ENCODE data around the gene KLK6. TPM values are rescaled to one million over a fixed set of nuclear protein-coding genes. Genes with fewer than 3 reads are reported as not detected.

The KLK6 gene
- total RNA-seq, 1 donor from 2014 or later, result 3.5 TPM

DNA sequence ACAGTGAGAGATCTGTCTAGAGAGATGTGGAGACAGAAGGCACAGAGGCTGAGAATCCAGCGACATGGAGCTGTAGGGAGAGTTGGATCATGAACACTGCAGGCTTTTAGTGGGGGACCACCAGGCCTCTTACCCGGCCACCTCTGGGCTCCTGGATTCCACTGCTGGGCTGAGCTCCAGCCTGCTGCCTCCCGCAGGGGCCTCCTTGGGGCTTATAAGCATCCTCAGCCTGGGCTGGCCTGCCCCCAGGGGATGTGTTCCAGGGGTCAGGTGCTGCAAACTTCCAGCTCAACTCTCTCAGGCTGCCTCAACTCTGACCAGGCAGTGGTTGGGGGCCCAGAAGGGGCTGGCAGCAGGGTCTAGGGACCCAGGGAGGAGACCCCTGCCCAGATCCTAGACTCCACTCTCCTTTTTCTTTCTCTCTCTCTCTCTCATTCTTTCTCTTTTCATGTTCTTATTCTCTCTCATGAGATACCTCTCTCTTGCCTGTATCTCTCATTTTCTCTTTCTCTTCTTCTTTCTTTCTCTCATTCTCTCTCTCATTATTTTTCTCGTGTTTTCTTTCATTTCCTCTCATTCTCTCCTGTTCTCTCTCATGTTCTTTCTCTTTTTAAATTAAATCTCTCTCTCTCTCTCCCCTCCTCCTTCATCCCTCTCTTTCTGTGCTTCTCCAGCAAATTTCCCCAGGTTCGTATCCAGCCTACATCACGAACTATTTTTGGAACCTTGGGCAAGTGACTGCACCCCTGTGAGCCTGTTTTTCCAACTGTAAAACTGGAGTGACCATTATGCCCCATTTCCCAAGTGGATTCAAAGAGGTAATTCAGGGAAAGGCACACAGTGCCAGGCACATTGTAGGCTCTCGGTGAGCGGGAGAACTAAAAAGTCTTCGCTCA is 57.9 kb downstream of the KLK6 start, which contains the start of gene KLK4:
Gene KLK4 (minus strand): TSS at position 190 of the 896 bp plus-strand sequence. CDS start 657 bp downstream, outside the sequence.
- Histone ChIP-seq H3K4me3 (ENCODE audit: insufficient read depth, low read depth, low read length) (no peak within 1 kb of the TSS), H3K4me1 (ENCODE audit: insufficient read depth, low read length) (no peaks in the 10 kb centered on the region), H3K36me3 (ENCODE audit: insufficient read depth, low read length) (no peaks in the 10 kb centered on the region), H3K9ac (ENCODE audit: low read length) (no peak within 1 kb of the TSS), H3K79me2 (ENCODE audit: insufficient read depth, low read length) (no peaks in the 10 kb centered on the region), H3K4me2 (ENCODE audit: low read length) (no peak within 1 kb of the TSS), H4K20me1 (ENCODE audit: insufficient read depth, low read length) (no peaks in the 10 kb centered on the region), H2AFZ (ENCODE audit: low read depth, low read length) (no peak within 1 kb of the TSS), H3K27me3 (ENCODE audit: insufficient read depth, low read length) (peaks cover 5% of the 10 kb centered on the region), H3K9me3 (ENCODE audit: insufficient read depth, low read depth, low read length) (no peaks in the 10 kb centered on the region), H3K27ac (ENCODE audit: low read depth, low read length) (no peak within 1 kb of the TSS)
- Mint-ChIP-seq H3K36me3 (ENCODE audit: low read depth, unreplicated experiment) (no peaks in the 10 kb centered on the region), H3K4me1 (ENCODE audit: low read depth, unreplicated experiment) (no peaks in the 10 kb centered on the region), H3K4me3 (ENCODE audit: unreplicated experiment) (no peak within 1 kb of the TSS), H3K27me3 (ENCODE audit: low read depth, unreplicated experiment) (peaks cover 55% of the 10 kb centered on the region), H3K9me3 (ENCODE audit: unreplicated experiment) (peaks cover 3% of the 10 kb centered on the region), H3K27ac (ENCODE audit: unreplicated experiment) (no peak within 1 kb of the TSS)
- TF ChIP-seq, protein P1, sequence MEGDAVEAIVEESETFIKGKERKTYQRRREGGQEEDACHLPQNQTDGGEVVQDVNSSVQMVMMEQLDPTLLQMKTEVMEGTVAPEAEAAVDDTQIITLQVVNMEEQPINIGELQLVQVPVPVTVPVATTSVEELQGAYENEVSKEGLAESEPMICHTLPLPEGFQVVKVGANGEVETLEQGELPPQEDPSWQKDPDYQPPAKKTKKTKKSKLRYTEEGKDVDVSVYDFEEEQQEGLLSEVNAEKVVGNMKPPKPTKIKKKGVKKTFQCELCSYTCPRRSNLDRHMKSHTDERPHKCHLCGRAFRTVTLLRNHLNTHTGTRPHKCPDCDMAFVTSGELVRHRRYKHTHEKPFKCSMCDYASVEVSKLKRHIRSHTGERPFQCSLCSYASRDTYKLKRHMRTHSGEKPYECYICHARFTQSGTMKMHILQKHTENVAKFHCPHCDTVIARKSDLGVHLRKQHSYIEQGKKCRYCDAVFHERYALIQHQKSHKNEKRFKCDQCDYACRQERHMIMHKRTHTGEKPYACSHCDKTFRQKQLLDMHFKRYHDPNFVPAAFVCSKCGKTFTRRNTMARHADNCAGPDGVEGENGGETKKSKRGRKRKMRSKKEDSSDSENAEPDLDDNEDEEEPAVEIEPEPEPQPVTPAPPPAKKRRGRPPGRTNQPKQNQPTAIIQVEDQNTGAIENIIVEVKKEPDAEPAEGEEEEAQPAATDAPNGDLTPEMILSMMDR (IDR thresholded peaks at IDR 0.05; ENCODE audit: insufficient read depth, low read depth, low read length), result no peak
- TF ChIP-seq EZH2 (IDR thresholded peaks at IDR 0.05; ENCODE audit: insufficient read depth, low read length), result no peak
- DNase-seq (ENCODE audit: low read depth), result no peak
- no peak for FAIRE-seq

DNA sequence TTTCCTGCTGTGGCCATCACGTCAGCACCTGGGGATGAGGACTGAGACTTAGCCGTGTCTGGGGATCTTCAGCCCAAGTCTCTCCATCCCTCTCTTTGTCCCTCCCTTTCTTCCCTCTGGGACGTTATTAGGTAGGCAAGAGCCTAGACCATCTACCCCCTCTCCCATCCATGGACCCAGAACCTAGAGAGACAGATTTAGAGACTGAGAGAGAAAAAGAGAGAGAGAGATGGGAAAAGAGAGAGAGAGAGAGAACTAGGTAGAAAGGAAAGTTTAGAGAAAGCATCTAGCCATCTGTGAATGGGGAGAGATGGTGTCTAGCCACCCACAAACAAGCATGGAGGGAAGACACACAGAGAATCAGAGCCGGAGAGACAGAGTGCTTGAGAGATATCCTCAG is 58.7 kb downstream of the KLK6 start:
- no peaks in the 10 kb centered on the region for H3K9me3 ChIP-seq (ENCODE audit: insufficient read depth, low read depth, low read length)
- H3K9ac ChIP-seq (ENCODE audit: low read length), result no peak overlapping the region
- H3K4me1 ChIP-seq (ENCODE audit: insufficient read depth, low read length), result no peaks in the 10 kb centered on the region
- peaks cover 5% of the 10 kb centered on the region for H3K27me3 ChIP-seq (ENCODE audit: insufficient read depth, low read length)
- no peak overlapping the region for H2AFZ ChIP-seq (ENCODE audit: low read depth, low read length)
- Mint-ChIP-seq H3K4me1 (ENCODE audit: low read depth, unreplicated experiment) (no peaks in the 10 kb centered on the region), H3K36me3 (ENCODE audit: low read depth, unreplicated experiment) (no peaks in the 10 kb centered on the region), H3K9me3 (ENCODE audit: unreplicated experiment) (peaks cover 3% of the 10 kb centered on the region), H3K4me3 (ENCODE audit: unreplicated experiment) (no peak overlapping the region), H3K27me3 (ENCODE audit: low read depth, unreplicated experiment) (peaks cover 57% of the 10 kb centered on the region), H3K27ac (ENCODE audit: unreplicated experiment) (no peak overlapping the region)
- no peaks in the 10 kb centered on the region for H4K20me1 ChIP-seq (ENCODE audit: insufficient read depth, low read length)
- no peak overlapping the region for H3K4me3 ChIP-seq (ENCODE audit: insufficient read depth, low read depth, low read length)
- H3K27ac ChIP-seq (ENCODE audit: low read depth, low read length), result no peak overlapping the region
- no peaks in the 10 kb centered on the region for H3K36me3 ChIP-seq (ENCODE audit: insufficient read depth, low read length)
- no peak for TF ChIP-seq EZH2 (IDR thresholded peaks at IDR 0.05; ENCODE audit: insufficient read depth, low read length)
- TF ChIP-seq, protein P1 (IDR thresholded peaks at IDR 0.05; ENCODE audit: insufficient read depth, low read depth, low read length), result no peak
- DNase-seq (ENCODE audit: low read depth), result no peak
- H3K79me2 ChIP-seq (ENCODE audit: insufficient read depth, low read length), result no peaks in the 10 kb centered on the region
- no peak for FAIRE-seq
- H3K4me2 ChIP-seq (ENCODE audit: low read length), result no peak overlapping the region

Data from astrocyte (in vitro differentiated cells and primary cell).